Thoracic aorta (tissue), 2 donors: Measurements from ENCODE around the gene GNB1. TPM values are rescaled to one million over a fixed set of nuclear protein-coding genes. Genes with fewer than 3 reads are reported as not detected.

Experiments used
- ATAC-seq: fragments of 150-250 bp; one replicate; pipeline ENCODE4 v1.8.0; 2017; ENCODE audit warnings: low read depth; ENCODE audit not compliant: insufficient number of reproducible peaks, low FRiP score
- DNase-seq: peaks from one replicate; pipeline ENCODE4 v3.0.0-alpha.2; 2020; ENCODE audit warnings: low spot score
- H3K27ac ChIP-seq, 2 donors: fragments of 200-600 bp; sonication (generic); 1 replicate in 1 of 2; 2 replicates in 1 of 2; pipeline ENCODE4 v1.5.1; 2016; ENCODE audit warnings: mild to moderate bottlenecking in 2 of 2, moderate library complexity in 2 of 2
- H3K27me3 ChIP-seq: fragments of 200-600 bp; sonication (generic); replicated peaks from 2 replicates; pipeline ENCODE4 v1.6.0; 2016; ENCODE audit warnings: mild to moderate bottlenecking; ENCODE audit not compliant: insufficient read depth
- H3K36me3 ChIP-seq: fragments of 200-600 bp; sonication (generic); one replicate; pipeline ENCODE4 v1.5.1; 2016
- H3K4me1 ChIP-seq, 2 donors: fragments of 200-600 bp; sonication (generic); 1 replicate in 1 of 2; 2 replicates in 1 of 2; pipeline versions ENCODE4 v1.5.1 to v1.6.0; 2016; ENCODE audit warnings: low read depth in 2 of 2, mild to moderate bottlenecking in 1 of 2; ENCODE audit not compliant: control insufficient read depth in 1 of 2
- H3K4me3 ChIP-seq: fragments of 200-600 bp; sonication (generic); 2 replicates; pipeline ENCODE4 v1.5.1; 2016; ENCODE audit warnings: mild to moderate bottlenecking
- H3K9me3 ChIP-seq: fragments of 200-600 bp; sonication (generic); 2 replicates; pipeline ENCODE4 v1.5.1; 2016
- total RNA-seq, 2 donors: library from RNA; depleted of rRNA; stranded (reverse); fragments of >200 nt; gene quantifications; one replicate each; pipeline versions ENCODE4 v1.1.0 to v1.2.3, GENCODE V29; 2016
- TF ChIP-seq, protein P1 (sequence below): fragments of 200-600 bp; sonication (generic); IDR thresholded peaks from one replicate; pipeline ENCODE4 v1.5.1; 2019; ENCODE audit warnings: antibody characterized with exemption

Gene GNB1
- 100 to 1,000 TPM; 169 to 200 TPM for total RNA-seq

DNA sequence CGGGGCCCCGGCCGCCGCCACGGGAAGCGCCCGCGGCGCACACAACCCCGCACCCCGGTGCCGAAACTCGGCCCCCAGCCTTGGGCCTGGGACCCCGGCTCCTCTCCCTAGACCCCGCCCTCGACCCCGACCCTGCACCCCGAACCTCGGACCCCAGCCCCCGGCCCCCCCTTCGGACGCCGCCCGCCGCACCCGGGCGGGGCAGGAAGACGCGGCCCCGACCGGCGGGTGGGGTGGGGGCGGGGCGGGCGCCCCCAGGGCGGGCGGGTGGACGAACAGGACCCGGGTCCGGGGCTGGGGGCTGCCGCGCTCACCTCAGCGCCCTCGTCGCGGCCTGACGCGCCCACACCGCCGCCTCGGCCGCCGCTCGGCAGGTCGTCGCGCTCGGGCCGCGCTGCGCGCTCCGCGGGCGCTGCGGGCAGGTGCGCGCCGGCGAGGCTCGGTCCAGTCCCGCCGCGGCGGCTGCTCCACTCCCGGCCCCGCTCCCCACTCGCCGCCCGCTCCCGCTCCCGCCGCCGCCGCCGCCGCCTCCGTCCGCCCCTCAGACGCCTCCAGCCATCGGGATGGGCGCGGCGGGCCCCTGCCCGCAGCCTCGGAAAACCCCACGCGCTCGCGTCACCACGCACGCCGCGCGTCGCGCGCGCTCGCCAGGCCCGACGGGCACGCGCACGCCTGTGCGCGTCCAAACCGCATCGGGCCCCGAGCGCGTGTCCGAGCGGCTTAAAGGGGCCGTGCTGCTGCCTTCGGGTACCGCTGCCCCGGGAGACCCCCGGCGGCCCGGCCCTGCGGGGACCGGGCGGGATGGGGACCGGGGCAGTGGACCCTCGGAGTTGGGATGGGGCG, at the start of gene GNB1:
GNB1 (minus strand) TSS at position 582 of the 843 bp plus-strand sequence. CDS start 65,634 bp downstream, outside the sequence.
- ATAC-seq (peak; percentile 81), DNase-seq (no peak)
- Histone ChIP-seq H3K27ac (peak within 1 kb of the TSS; percentile 81 to 93), H3K4me3 (peak within 1 kb of the TSS; percentile 97), H3K27me3 (no peaks in the 10 kb centered on the region), H3K4me1 (peaks cover 36 to 75% of the 10 kb centered on the region in 2 donors), H3K9me3 (no peaks in the 10 kb centered on the region), H3K36me3 (no peaks in the 10 kb centered on the region)
- TF ChIP-seq, protein P1, sequence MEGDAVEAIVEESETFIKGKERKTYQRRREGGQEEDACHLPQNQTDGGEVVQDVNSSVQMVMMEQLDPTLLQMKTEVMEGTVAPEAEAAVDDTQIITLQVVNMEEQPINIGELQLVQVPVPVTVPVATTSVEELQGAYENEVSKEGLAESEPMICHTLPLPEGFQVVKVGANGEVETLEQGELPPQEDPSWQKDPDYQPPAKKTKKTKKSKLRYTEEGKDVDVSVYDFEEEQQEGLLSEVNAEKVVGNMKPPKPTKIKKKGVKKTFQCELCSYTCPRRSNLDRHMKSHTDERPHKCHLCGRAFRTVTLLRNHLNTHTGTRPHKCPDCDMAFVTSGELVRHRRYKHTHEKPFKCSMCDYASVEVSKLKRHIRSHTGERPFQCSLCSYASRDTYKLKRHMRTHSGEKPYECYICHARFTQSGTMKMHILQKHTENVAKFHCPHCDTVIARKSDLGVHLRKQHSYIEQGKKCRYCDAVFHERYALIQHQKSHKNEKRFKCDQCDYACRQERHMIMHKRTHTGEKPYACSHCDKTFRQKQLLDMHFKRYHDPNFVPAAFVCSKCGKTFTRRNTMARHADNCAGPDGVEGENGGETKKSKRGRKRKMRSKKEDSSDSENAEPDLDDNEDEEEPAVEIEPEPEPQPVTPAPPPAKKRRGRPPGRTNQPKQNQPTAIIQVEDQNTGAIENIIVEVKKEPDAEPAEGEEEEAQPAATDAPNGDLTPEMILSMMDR, result no peak

DNA sequence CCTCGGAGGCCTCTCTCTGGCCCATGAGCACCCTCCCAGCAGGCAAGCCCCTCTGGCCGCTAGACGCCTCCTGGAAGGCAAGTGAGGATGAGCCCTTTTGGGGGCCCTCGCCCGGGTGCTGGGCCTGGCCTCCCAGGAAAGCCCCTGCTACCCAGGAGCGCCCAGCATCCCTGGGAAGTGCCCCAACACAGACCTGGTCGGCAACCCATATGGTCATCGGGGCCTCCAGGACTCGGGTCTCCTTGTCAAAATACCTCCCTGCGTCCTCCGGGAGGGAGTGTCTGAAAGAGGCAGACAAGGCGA, 49.2 kb upstream of the GNB1 start:
- ATAC-seq, result no peak
- DNase-seq, result no peak
- H3K27me3 ChIP-seq, result no peaks in the 10 kb centered on the region
- no peaks in the 10 kb centered on the region for H3K36me3 ChIP-seq
- H3K4me1 ChIP-seq, result peaks cover 0 to 7% of the 10 kb centered on the region in 2 donors
- no peak overlapping the region for H3K4me3 ChIP-seq
- TF ChIP-seq, protein P1, result no peak
- no peak overlapping the region for H3K27ac ChIP-seq
- H3K9me3 ChIP-seq, result no peaks in the 10 kb centered on the region

DNA sequence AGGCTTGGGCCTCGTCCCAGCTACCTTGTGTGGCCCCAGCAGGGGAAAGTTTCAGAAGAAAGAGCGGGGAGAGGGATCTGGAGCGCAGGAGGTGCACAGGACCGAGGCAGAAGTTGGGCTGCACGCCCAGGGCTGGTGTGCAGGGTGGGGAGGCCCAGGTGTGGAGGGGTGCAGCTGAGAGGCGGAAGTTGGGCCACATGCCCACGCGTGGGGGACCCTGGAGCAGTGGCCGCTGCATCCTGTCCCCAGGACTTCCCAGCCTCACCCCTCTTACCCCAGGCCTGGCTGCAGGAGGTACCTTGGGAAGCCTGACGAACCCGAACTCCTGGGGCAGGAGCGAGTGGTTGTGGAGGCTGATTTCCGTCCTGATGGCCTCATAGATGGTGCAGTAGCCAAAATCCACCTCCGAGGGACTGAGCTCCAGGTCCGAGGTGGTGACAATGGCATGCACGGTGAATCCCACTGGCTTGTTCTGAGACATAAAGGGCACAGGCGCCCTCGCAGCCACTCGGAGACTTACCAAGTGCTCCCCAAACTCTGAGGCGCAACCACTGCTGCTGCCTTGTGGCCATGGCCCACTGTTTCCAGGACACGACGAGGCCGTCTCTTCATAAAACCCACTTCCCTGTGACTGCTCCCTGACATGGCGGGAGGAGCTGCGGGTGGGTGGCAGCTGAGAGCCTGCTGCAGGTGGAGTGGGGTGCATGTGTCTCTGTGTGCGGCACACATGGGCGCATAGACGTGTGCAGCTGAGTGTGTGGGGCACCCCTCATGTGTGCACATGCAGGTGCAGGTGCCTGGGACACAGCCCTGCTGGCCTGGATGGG, 48.6 kb upstream of the GNB1 start:
- no peak overlapping the region for H3K27ac ChIP-seq
- peaks cover 0 to 7% of the 10 kb centered on the region in 2 donors for H3K4me1 ChIP-seq
- H3K27me3 ChIP-seq, result no peaks in the 10 kb centered on the region
- no peak for DNase-seq
- no peak for ATAC-seq
- H3K9me3 ChIP-seq, result no peaks in the 10 kb centered on the region
- H3K4me3 ChIP-seq, result no peak overlapping the region
- H3K36me3 ChIP-seq, result no peaks in the 10 kb centered on the region
- TF ChIP-seq, protein P1, result no peak

DNA sequence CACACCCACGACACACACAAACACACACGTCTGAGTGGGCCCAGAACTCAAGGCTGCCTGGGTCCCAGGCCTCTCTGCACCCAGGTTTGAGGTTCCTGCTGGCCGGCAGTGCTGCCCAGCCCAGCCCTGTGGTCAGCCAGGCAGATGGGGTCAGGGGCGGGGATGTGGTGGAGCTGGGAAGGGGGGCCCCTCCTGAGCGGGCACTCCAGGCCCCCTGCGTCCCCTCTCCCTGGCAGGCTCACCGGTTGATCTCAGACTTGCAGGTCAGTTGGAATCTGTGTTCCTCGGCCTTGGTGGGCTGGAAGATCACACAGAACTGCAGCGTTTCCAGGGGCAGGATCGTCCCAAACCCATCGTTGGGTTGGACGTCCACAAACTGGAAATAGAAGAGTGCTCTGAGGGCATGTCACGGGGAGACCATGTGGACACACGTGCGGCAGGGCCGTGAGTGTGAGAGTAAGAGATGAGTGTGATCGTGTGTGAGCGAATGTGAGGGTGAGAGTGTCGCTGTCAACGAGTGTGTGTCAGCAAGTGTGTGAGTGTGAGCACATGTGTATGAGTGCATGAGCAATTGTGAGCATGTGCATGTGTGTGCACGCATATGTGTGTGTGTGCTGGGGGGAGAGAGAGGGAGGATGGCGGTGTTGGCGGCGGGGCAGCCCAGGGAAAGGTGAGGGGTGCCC, 47.9 kb upstream of the GNB1 start:
- Histone ChIP-seq H3K27me3 (no peaks in the 10 kb centered on the region), H3K9me3 (no peaks in the 10 kb centered on the region), H3K27ac (no peak overlapping the region), H3K4me1 (peaks cover 0 to under 1% of the 10 kb centered on the region in 2 donors), H3K36me3 (no peaks in the 10 kb centered on the region), H3K4me3 (no peak overlapping the region)
- TF ChIP-seq, protein P1, result no peak
- no peak for DNase-seq
- ATAC-seq, result no peak

DNA sequence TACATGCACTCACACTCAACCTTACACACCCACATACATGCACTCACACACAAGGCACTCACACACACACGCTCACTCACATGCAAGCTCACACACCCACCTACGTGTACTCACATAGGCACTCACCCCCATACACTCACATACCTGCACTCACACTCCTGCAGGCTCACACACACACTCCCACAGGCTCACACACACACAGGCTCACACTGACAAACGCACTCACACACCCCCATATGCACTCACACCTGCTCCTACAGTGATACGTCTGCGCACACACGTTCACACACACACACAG, 47.3 kb upstream of the GNB1 start:
- TF ChIP-seq, protein P1, result no peak
- Histone ChIP-seq H3K9me3 (no peaks in the 10 kb centered on the region), H3K4me1 (no peaks in the 10 kb centered on the region), H3K27ac (no peak overlapping the region), H3K36me3 (no peaks in the 10 kb centered on the region), H3K27me3 (no peaks in the 10 kb centered on the region), H3K4me3 (no peak overlapping the region)
- DNase-seq, result no peak
- ATAC-seq, result no peak
